Measurements from ENCODE around the gene HMCN2.

DNA sequence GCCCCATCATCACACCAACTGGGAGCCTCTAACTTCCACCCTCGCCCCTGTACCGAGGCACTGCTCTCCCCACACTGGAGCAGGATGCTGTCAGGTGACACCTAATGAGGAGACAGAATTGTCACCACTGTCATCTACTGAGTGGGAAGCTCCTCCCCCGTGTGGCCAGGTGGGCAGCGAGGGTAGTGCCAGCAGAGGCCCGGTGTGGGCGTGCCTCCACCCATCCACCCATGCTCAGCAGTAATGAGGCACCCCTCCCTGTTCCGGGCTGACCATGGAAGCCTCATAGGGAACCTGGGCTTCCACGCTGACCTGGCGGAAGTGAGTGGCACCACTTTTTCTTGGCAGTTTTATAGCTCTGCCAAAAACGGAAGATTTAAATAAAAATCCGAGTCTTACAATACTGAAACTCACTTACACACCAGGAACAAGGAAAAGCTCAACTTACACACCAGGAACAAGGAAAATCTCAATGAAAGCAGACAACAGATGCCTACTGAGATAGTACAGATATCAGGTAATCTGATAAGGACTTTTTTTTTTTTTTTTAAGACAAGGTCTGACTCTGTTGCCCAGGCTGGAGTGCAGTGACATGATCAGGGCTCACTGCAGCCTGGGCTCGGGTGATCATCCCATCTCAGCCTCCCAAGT lies 148.6 kb downstream of the HMCN2 start:
- TF ChIP-seq CTCF (conservative IDR thresholded peaks at IDR 0.05; ENCODE audit: low read length), result no peak
- TF ChIP-seq EZH2phosphoT487 (IDR thresholded peaks at IDR 0.05; ENCODE audit: borderline replicate concordance), result no peak
